Spinal cord (tissue), 10 donors: ENCODE measurements around the gene ASAP2. TPM values are rescaled to one million over a fixed set of nuclear protein-coding genes. Genes with fewer than 3 reads are reported as not detected.
"Not testable (repeated sequence)": the region's sequence is repeated elsewhere in the genome, so short reads cannot be mapped to it uniquely, and the experiment has no call there.

Experiments used
- DNase-seq, 6 donors: peaks; one replicate each; pipeline versions ENCODE4 v3.0.0 to v3.0.0-alpha.2; 2013 to 2015; ENCODE audit warnings: low spot score in 6 of 6, low read depth in 4 of 6
- H3K27ac ChIP-seq: one replicate; pipeline ENCODE4 v1.5.1; 2013; ENCODE audit warnings: low read depth, low read length, control low read depth
- H3K27me3 ChIP-seq: one replicate; pipeline ENCODE4 v1.6.1; 2013; ENCODE audit warnings: low read length; ENCODE audit not compliant: control insufficient read depth, insufficient read depth
- H3K36me3 ChIP-seq: one replicate; pipeline ENCODE4 v1.6.1; 2013; ENCODE audit warnings: low read length; ENCODE audit not compliant: control insufficient read depth, insufficient read depth
- H3K4me1 ChIP-seq: one replicate; pipeline ENCODE4 v1.6.1; 2013; ENCODE audit warnings: low read length; ENCODE audit not compliant: control insufficient read depth, insufficient read depth
- H3K4me3 ChIP-seq: one replicate; pipeline ENCODE4 v1.5.1; 2013; ENCODE audit warnings: low read depth, low read length, control low read depth
- H3K9me3 ChIP-seq: one replicate; pipeline ENCODE4 v1.6.1; 2013; ENCODE audit warnings: low read length; ENCODE audit not compliant: control insufficient read depth, insufficient read depth
- WGBS: methylation state at CpG from one replicate; pipeline ENCODE4 v1.1.5; 2013; ENCODE audit warnings: missing lambda C conversion rate; ENCODE audit not compliant: insufficient coverage; 5-methylcytosine and 5-hydroxymethylcytosine counted together
- polyA plus RNA-seq, 2 donors: library from polyadenylated mRNA; unstranded; fragments of 120-200 nt; gene quantifications; one replicate each; pipeline ENCODE4 v1.2.1, GENCODE V29; 2013; ENCODE audit not compliant: insufficient read length in 2 of 2
- total RNA-seq, 2 donors: library from RNA; depleted of rRNA in 1 of 2; stranded (reverse); fragments of 120-200 nt in 1 of 2; fragments of >200 nt in 1 of 2; gene quantifications; one replicate each; pipeline versions ENCODE4 v1.2.3 to v1.2.4, GENCODE V29; 2013 to 2014
- donor health status: healthy.

Gene ASAP2
- total and polyA plus RNA-seq, 4 donors: 30.4 to 48.6 (median 32.5) TPM

GRCh38 chr2:9258501-9258900 is 51.9 kb downstream of the ASAP2 start:
- DNase-seq: no peak
- Histone ChIP-seq H3K27me3 (no peaks in the 10 kb centered on the region), H3K4me3 (peak overlapping the region; percentile 2), H3K9me3 (no peaks in the 10 kb centered on the region), H3K36me3 (peaks cover 4% of the 10 kb centered on the region), H3K4me1 (peaks cover 62% of the 10 kb centered on the region), H3K27ac (peak overlapping the region; percentile 44)
- WGBS: 59% methylated on average over 4 of the region's 7 CpGs

GRCh38 chr2:9258953-9259399 is 52.4 kb downstream of the ASAP2 start:
- WGBS: 50% methylated on average over 8 of the region's 12 CpGs
- Histone ChIP-seq H3K27ac (peak overlapping the region; percentile 44), H3K4me1 (peaks cover 66% of the 10 kb centered on the region), H3K4me3 (no peak overlapping the region), H3K36me3 (peaks cover 4% of the 10 kb centered on the region), H3K27me3 (no peaks in the 10 kb centered on the region), H3K9me3 (no peaks in the 10 kb centered on the region)
- DNase-seq: peak in 2 of 6 donors; percentile 46 to 77

- peaks cover 66% of the 10 kb centered on the region for H3K4me1 ChIP-seq
- H3K27ac ChIP-seq: peak overlapping the region; percentile 54
- DNase-seq: no peak
- 78% methylated on average over 4 of the region's 6 CpGs for WGBS
- peaks cover 4% of the 10 kb centered on the region for H3K36me3 ChIP-seq
- H3K4me3 ChIP-seq: no peak overlapping the region
- no peaks in the 10 kb centered on the region for H3K9me3 ChIP-seq
- H3K27me3 ChIP-seq: no peaks in the 10 kb centered on the region
Measured at GRCh38 chr2:9260464-9260918, 53.9 kb downstream of the ASAP2 start.

- 100% methylated on average over 1 of the region's 6 CpGs for WGBS
- DNase-seq: peak in 1 of 6 donors; percentile 71
- Histone ChIP-seq H3K4me1 (peaks cover 66% of the 10 kb centered on the region), H3K27ac (peak overlapping the region; percentile 54), H3K36me3 (peaks cover 4% of the 10 kb centered on the region), H3K4me3 (no peak overlapping the region), H3K27me3 (no peaks in the 10 kb centered on the region), H3K9me3 (no peaks in the 10 kb centered on the region)
Measured at GRCh38 chr2:9261231-9261883, 54.7 kb downstream of the ASAP2 start.

GRCh38 chr2:9262671-9263171 is 56.1 kb downstream of the ASAP2 start:
- DNase-seq: peak in 1 of 6 donors; percentile 33
- Histone ChIP-seq H3K4me3 (no peak overlapping the region), H3K27me3 (no peaks in the 10 kb centered on the region), H3K4me1 (peaks cover 56% of the 10 kb centered on the region), H3K9me3 (no peaks in the 10 kb centered on the region), H3K27ac (peak overlapping the region; percentile 57), H3K36me3 (peaks cover 4% of the 10 kb centered on the region)
- 37% methylated on average over 10 of the region's 14 CpGs for WGBS

- Histone ChIP-seq H3K9me3 (no peaks in the 10 kb centered on the region), H3K27ac (peak overlapping the region; percentile 57), H3K4me3 (no peak overlapping the region), H3K4me1 (peaks cover 52% of the 10 kb centered on the region), H3K36me3 (peaks cover 4% of the 10 kb centered on the region), H3K27me3 (no peaks in the 10 kb centered on the region)
- WGBS: 39% methylated on average over 7 of the region's 14 CpGs
- DNase-seq: no peak
Measured at GRCh38 chr2:9263428-9263827, 56.8 kb downstream of the ASAP2 start.

GRCh38 chr2:9264301-9264700 is 57.7 kb downstream of the ASAP2 start:
- Histone ChIP-seq H3K4me1 (peaks cover 52% of the 10 kb centered on the region), H3K4me3 (no peak overlapping the region), H3K36me3 (peaks cover 4% of the 10 kb centered on the region), H3K27ac (no peak overlapping the region), H3K27me3 (no peaks in the 10 kb centered on the region), H3K9me3 (no peaks in the 10 kb centered on the region)
- DNase-seq: no peak
- 95% methylated on average over 3 of the region's 10 CpGs for WGBS

GRCh38 chr2:9266711-9267110 is 60.1 kb downstream of the ASAP2 start:
- Histone ChIP-seq H3K36me3 (peaks cover 4% of the 10 kb centered on the region), H3K27me3 (no peaks in the 10 kb centered on the region), H3K4me3 (no peak overlapping the region), H3K9me3 (no peaks in the 10 kb centered on the region), H3K27ac (no peak overlapping the region), H3K4me1 (peaks cover 32% of the 10 kb centered on the region)
- 100% methylated on average over 1 of the region's 5 CpGs for WGBS
- no peak for DNase-seq

GRCh38 chr2:9267286-9267685 is 60.7 kb downstream of the ASAP2 start:
- H3K36me3 ChIP-seq, H3K27me3 ChIP-seq, H3K4me3 ChIP-seq, H3K9me3 ChIP-seq, H3K27ac ChIP-seq, DNase-seq: not testable (repeated sequence)
- 100% methylated on average over 1 of the region's 3 CpGs for WGBS
- peaks cover 30% of the 10 kb centered on the region for H3K4me1 ChIP-seq
